ENCODE measurements around the gene ZNF202.
"Not testable (repeated sequence)": the region's sequence is repeated elsewhere in the genome, so short reads cannot be mapped to it uniquely, and the experiment has no call there.

The ZNF202 gene

GRCh38 chr11:123755813-123756212, 14.4 kb upstream of the ZNF202 start:
- no peak overlapping the region for H3K4me3 ChIP-seq (ENCODE audit: low read depth, low read length)
- in situ Hi-C loops (cut with HindIII; ENCODE audit: low sequenced_read_pairs) = no loop called here
- TF ChIP-seq CTCF (IDR thresholded peaks at IDR 0.05; ENCODE audit: low read depth, low read length) = no peak
- no peak for DNase-seq (ENCODE audit: low read depth, low spot score)

- no peak overlapping the region for H3K4me3 ChIP-seq (ENCODE audit: low read depth, low read length)
- DNase-seq (ENCODE audit: low read depth, low spot score) = no peak
- TF ChIP-seq CTCF (IDR thresholded peaks at IDR 0.05; ENCODE audit: low read depth, low read length) = no peak
- in situ Hi-C loops (cut with HindIII; ENCODE audit: low sequenced_read_pairs) = no loop called here
Measured at GRCh38 chr11:123755344-123755743, 13.9 kb upstream of the ZNF202 start.

GRCh38 chr11:123754101-123754568, 12.7 kb upstream of the ZNF202 start, which contains the start of gene OR6X1:
OR6X1 (minus strand) TSS chr11:123754518; CDS start chr11:123754518, 0 bp downstream.
- in situ Hi-C loops (cut with HindIII; ENCODE audit: low sequenced_read_pairs) = no loop called here
- TF ChIP-seq CTCF (IDR thresholded peaks at IDR 0.05; ENCODE audit: low read depth, low read length) = no peak
- no peak within 1 kb of the TSS for H3K4me3 ChIP-seq (ENCODE audit: low read depth, low read length)
- DNase-seq (ENCODE audit: low read depth, low spot score) = no peak

GRCh38 chr11:123753110-123753509, 11.7 kb upstream of the ZNF202 start:
- in situ Hi-C loops (cut with HindIII; ENCODE audit: low sequenced_read_pairs) = no loop called here
- no peak for TF ChIP-seq CTCF (IDR thresholded peaks at IDR 0.05; ENCODE audit: low read depth, low read length)
- no peak for DNase-seq (ENCODE audit: low read depth, low spot score)
- H3K4me3 ChIP-seq (ENCODE audit: low read depth, low read length) = no peak overlapping the region

- no peak for DNase-seq (ENCODE audit: low read depth, low spot score)
- no peak for TF ChIP-seq CTCF (IDR thresholded peaks at IDR 0.05; ENCODE audit: low read depth, low read length)
Measured at GRCh38 chr11:123751781-123752180, 10.3 kb upstream of the ZNF202 start.

GRCh38 chr11:123748349-123748748, 6.9 kb upstream of the ZNF202 start:
- in situ Hi-C loops (cut with HindIII; ENCODE audit: low sequenced_read_pairs); DNase-seq (ENCODE audit: low read depth, low spot score); H3K4me3 ChIP-seq (ENCODE audit: low read depth, low read length): not testable (repeated sequence)

More at GRCh38 chr11:123751781-123752180, 10.3 kb upstream of the ZNF202 start:
- no peak overlapping the region for H3K4me3 ChIP-seq (ENCODE audit: low read depth, low read length)
- in situ Hi-C loops (cut with HindIII; ENCODE audit: low sequenced_read_pairs) = no loop called here

- no peak for TF ChIP-seq CTCF (IDR thresholded peaks at IDR 0.05; ENCODE audit: low read depth, low read length)
- in situ Hi-C loops (cut with HindIII; ENCODE audit: low sequenced_read_pairs) = no loop called here
- DNase-seq (ENCODE audit: low read depth, low spot score) = no peak
- H3K4me3 ChIP-seq (ENCODE audit: low read depth, low read length) = no peak overlapping the region
Measured at GRCh38 chr11:123745764-123746451, 4.4 kb upstream of the ZNF202 start.

All from astrocyte of the spinal cord (primary cell).